Activated naive CD8-positive, alpha-beta T cell treated with anti-CD3 and anti-CD28 coated beads, Interleukin-2, amount 50 U/mL, for 24 hours (primary cell): ENCODE data around the gene OBSCN.
"Not testable (repeated sequence)": the region's sequence is repeated elsewhere in the genome, so short reads cannot be mapped to it uniquely, and the experiment has no call there.

Experiments used
- ATAC-seq: fragments of 150-1000 bp; cut with Tn5 transposase; one replicate; pipeline ENCODE4 v1.10.0; 2021
- DNase-seq: peaks from one replicate; pipeline ENCODE4 v3.0.0; 2021
- H3K27ac Mint-ChIP-seq: one replicate; pipeline ENCODE4 v1.8.0; 2021; ENCODE audit warnings: mild to moderate bottlenecking, mixed read lengths
- H3K27me3 Mint-ChIP-seq: one replicate; pipeline ENCODE4 v1.8.0; 2021; ENCODE audit warnings: mixed read lengths
- H3K36me3 Mint-ChIP-seq: one replicate; pipeline ENCODE4 v1.8.0; 2021; ENCODE audit warnings: low read depth, mixed read lengths
- H3K4me1 Mint-ChIP-seq: one replicate; pipeline ENCODE4 v1.8.0; 2021; ENCODE audit warnings: mixed read lengths
- H3K4me3 Mint-ChIP-seq: one replicate; pipeline ENCODE4 v1.8.0; 2021; ENCODE audit warnings: mild to moderate bottlenecking, moderate library complexity, mixed read lengths
- H3K9me3 Mint-ChIP-seq: one replicate; pipeline ENCODE4 v1.8.0; 2021; ENCODE audit warnings: mixed read lengths

OBSCN gene

DNA sequence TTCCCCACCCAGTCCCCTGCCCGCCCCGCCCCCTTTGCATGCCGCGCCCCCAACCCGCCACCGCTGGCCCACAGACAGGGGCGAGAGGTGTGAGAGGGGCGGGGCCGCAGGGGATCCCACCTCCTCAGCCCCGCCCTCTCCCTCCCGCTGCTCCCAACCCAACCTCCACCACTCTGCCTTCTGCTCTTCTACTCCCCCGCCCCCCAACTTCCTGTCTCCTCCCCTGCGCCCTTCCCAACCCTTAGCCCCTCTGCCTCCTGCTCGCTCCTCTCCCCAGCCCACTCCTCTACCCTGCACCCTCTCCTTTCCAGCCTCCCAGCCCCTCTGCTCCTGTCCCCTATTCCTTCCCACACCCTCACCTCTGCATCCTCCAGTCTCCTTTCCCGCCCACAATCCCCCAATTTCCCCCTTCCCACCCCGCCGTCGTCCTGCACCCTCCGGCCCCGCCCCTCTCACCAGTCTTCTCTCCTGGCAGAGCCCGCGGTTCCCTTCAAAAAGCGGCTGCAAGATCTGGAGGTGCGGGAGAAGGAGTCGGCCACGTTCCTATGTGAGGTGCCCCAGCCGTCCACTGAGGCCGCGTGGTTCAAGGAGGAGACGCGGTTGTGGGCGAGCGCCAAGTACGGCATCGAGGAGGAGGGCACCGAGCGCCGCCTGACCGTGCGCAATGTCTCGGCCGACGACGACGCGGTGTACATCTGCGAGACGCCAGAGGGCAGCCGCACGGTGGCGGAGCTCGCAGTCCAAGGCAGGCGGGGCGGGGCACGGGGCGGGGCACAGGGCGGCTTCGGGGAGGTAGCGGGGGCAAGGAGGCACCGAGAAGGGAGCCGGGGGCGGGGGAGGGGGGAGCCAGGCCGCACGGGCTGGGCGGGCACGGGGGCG lies 5.4 kb downstream of the OBSCN start:
- Mint-ChIP-seq H3K27me3 (no peaks in the 10 kb centered on the region), H3K4me3 (peak overlapping the region; percentile 80), H3K36me3 (no peaks in the 10 kb centered on the region), H3K9me3 (no peaks in the 10 kb centered on the region), H3K27ac (peak overlapping the region; percentile 64), H3K4me1 (peaks cover 4% of the 10 kb centered on the region)
- ATAC-seq (peak; percentile 93), DNase-seq (peak; percentile 91)

- no peak for DNase-seq
- Mint-ChIP-seq H3K36me3 (no peaks in the 10 kb centered on the region), H3K27me3 (no peaks in the 10 kb centered on the region), H3K4me1 (peaks cover 4% of the 10 kb centered on the region), H3K27ac (no peak overlapping the region), H3K4me3 (peak overlapping the region; percentile 48), H3K9me3 (no peaks in the 10 kb centered on the region)
- no peak for ATAC-seq
Measured at GRCh38 chr1:228213917-228214808, 6.3 kb downstream of the OBSCN start.

GRCh38 chr1:228214921-228215662 lies 7.2 kb downstream of the OBSCN start:
- H3K4me3 Mint-ChIP-seq, result no peak overlapping the region
- H3K4me1 Mint-ChIP-seq, result peaks cover 4% of the 10 kb centered on the region
- no peaks in the 10 kb centered on the region for H3K9me3 Mint-ChIP-seq
- H3K27me3 Mint-ChIP-seq, result no peaks in the 10 kb centered on the region
- no peak overlapping the region for H3K27ac Mint-ChIP-seq
- no peaks in the 10 kb centered on the region for H3K36me3 Mint-ChIP-seq
- ATAC-seq (no peak), DNase-seq (no peak)

DNA sequence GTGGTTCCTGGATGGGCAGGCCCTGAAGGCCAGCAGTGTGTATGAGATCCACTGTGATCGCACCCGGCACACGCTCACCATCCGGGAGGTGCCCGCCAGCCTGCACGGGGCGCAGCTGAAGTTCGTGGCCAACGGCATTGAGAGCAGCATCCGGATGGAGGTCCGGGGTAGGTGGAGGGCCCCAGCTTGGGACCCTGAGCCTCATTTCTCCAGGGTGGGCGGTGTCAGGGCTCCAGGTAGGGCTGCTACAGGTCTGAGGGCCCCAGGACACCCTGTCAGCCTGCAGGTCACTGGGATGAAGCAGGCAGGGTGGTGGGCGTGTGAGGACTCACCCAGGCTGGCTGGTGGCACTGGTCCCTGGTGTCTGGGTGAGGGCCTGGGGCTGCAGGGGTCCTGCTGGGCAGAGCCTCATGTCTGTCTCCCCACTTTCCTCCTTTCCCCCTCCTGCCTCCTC lies 7.8 kb downstream of the OBSCN start:
- Mint-ChIP-seq H3K4me3 (no peak overlapping the region), H3K9me3 (no peaks in the 10 kb centered on the region), H3K4me1 (peaks cover 4% of the 10 kb centered on the region), H3K27me3 (no peaks in the 10 kb centered on the region), H3K27ac (no peak overlapping the region), H3K36me3 (no peaks in the 10 kb centered on the region)
- DNase-seq, result no peak
- ATAC-seq, result no peak

GRCh38 chr1:228216371-228217320 lies 8.8 kb downstream of the OBSCN start:
- Mint-ChIP-seq H3K9me3 (no peaks in the 10 kb centered on the region), H3K4me3 (no peak overlapping the region), H3K4me1 (peaks cover 4% of the 10 kb centered on the region), H3K36me3 (no peaks in the 10 kb centered on the region), H3K27me3 (no peaks in the 10 kb centered on the region), H3K27ac (no peak overlapping the region)
- DNase-seq (no peak), ATAC-seq (no peak)

DNA sequence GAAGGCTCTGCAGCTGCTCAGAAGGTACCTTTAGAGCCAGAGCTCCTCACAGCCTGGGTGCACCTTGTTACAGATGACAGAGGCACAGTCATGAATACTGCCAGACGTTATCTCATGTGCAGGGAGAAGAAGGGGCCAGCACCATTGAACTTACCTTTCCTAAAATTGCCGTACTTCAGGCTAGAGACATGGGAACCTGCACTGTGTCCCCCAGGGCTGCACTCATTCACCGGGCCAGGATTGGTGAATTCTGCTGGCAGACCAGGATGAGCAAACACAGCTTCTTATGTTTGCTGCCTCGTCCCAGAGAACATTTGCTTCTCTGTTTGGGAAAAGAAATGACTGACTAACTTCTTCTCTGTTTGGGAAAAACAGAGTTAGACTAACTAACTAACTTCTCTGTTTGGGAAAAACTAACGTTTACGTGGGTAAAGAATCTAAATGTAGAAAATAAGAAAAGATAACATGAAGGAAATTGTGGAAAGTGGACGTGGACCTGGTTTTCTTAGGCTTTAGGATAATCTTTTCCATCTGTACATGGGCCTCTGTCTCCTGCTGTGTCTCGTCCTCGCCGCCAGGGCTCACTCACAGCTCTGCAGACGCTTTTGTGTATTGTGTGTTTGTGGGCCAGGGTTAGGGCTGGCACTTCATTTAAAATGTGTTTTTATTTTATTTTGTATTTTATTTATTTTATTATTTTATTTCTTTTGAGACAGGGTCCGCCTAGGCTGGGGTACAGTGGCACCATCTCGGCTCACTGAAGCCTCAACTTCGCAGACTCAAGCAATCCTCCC lies 9.9 kb downstream of the OBSCN start:
- peaks cover 4% of the 10 kb centered on the region for H3K4me1 Mint-ChIP-seq
- no peak overlapping the region for H3K27ac Mint-ChIP-seq
- no peaks in the 10 kb centered on the region for H3K9me3 Mint-ChIP-seq

DNA sequence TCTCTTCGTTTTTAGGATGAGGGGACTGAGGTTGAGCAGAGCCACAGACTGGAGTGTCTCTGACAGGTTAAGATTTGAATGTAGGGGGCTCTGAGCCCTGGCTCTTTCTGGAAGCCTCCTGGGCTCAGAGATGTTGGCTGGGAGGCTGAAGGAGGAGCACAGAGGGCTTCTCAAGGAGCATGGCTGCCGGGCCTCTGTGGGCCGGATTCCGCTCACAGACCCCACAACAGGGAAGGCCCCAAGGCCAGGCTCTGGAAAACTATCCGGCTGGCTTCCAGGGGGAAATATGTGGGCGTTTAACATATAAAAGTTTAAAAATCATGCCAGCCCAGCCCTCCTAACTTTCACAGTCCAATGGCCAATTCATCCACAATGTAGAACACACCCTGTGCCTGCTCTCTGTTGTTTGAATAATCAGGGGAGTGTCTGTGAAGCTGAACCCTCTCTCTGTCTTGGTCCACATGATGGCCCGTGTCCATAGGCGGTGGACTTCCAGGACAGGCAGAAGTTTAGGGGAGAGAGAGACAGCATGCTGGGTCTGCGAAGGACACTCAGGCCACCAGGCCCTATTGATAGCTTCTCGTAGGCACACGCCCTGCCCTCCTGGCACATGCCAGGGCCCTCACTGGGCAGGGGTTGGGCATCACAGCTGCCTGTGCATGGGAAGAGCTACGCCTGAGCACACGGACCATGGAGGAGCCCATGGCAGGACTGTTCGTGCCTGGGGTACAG lies 10.8 kb downstream of the OBSCN start:
- Mint-ChIP-seq H3K4me3 (no peak overlapping the region), H3K27me3 (no peaks in the 10 kb centered on the region), H3K9me3 (no peaks in the 10 kb centered on the region), H3K36me3 (peaks cover 3% of the 10 kb centered on the region), H3K4me1 (peaks cover 2% of the 10 kb centered on the region), H3K27ac (no peak overlapping the region)
- DNase-seq, result no peak
- ATAC-seq, result no peak

More for the DNA sequence above, 9.9 kb downstream of the OBSCN start:
- Mint-ChIP-seq H3K27me3 (no peaks in the 10 kb centered on the region), H3K4me3 (no peak overlapping the region), H3K36me3 (peaks cover 3% of the 10 kb centered on the region)
- no peak for ATAC-seq
- DNase-seq, result no peak

- Mint-ChIP-seq H3K27me3 (no peaks in the 10 kb centered on the region), H3K4me1 (peaks cover 2% of the 10 kb centered on the region), H3K36me3 (peaks cover 9% of the 10 kb centered on the region), H3K27ac (no peak overlapping the region), H3K9me3 (no peaks in the 10 kb centered on the region), H3K4me3 (no peak overlapping the region)
- ATAC-seq (no peak), DNase-seq (no peak)
Measured at GRCh38 chr1:228219245-228219961, 11.6 kb downstream of the OBSCN start.

GRCh38 chr1:228219962-228220780 lies 12.3 kb downstream of the OBSCN start:
- Mint-ChIP-seq H3K4me3 (no peak overlapping the region), H3K27me3 (no peaks in the 10 kb centered on the region), H3K27ac (no peak overlapping the region), H3K4me1 (peaks cover 2% of the 10 kb centered on the region), H3K9me3 (no peaks in the 10 kb centered on the region), H3K36me3 (peaks cover 17% of the 10 kb centered on the region)
- ATAC-seq (no peak), DNase-seq (no peak)

GRCh38 chr1:228221097-228221496 lies 13.3 kb downstream of the OBSCN start:
- H3K36me3 Mint-ChIP-seq, result peaks cover 26% of the 10 kb centered on the region
- H3K9me3 Mint-ChIP-seq, DNase-seq, H3K4me3 Mint-ChIP-seq, H3K27me3 Mint-ChIP-seq, H3K4me1 Mint-ChIP-seq, H3K27ac Mint-ChIP-seq, ATAC-seq: not testable (repeated sequence)

DNA sequence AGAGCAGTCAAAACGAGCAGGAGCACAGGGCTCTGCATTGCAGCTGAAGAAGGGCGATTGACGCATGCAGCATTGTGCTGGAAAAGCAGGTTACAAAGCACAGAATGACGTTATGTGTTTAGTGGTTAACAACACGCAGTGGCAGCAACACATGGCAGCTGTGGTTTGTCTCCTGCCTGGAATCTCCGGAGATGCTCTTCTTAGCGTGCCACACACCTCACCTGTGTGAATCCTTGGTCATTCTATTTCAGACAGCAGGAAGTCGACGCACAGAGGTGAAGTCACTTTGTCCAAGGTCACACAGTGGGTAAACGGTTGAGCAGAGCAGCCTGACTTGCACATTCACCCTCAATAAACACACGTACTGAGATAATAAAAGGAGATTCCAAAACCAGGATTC lies 14.7 kb downstream of the OBSCN start:
- H3K36me3 Mint-ChIP-seq, result peaks cover 28% of the 10 kb centered on the region
- ATAC-seq, result no peak
- no peaks in the 10 kb centered on the region for H3K4me1 Mint-ChIP-seq
- no peaks in the 10 kb centered on the region for H3K9me3 Mint-ChIP-seq
- H3K27me3 Mint-ChIP-seq, result no peaks in the 10 kb centered on the region
- H3K27ac Mint-ChIP-seq, result no peak overlapping the region
- DNase-seq, result no peak
- no peak overlapping the region for H3K4me3 Mint-ChIP-seq
